ENCODE measurements around the gene BRI3BP.

- TF ChIP-seq CTCF (IDR thresholded peaks at IDR 0.05; ENCODE audit: low read length) = no peak
- TF ChIP-seq EZH2phosphoT487 (IDR thresholded peaks at IDR 0.05; ENCODE audit: low read length) = no peak
- no peak for TF ChIP-seq EZH2 (optimal IDR thresholded peaks at IDR 0.05; ENCODE audit: low read depth, low read length)
These were observed 18.2 kb upstream of the BRI3BP start for GRCh38 chr12:124975276-124975675.

All from MM.1S (cell line).